ENCODE results near the gene SLC35D2.

GRCh38 chr9:96360976-96361375 is 22.5 kb downstream of the SLC35D2 start:
- no peak for TF ChIP-seq CTCF (IDR thresholded peaks at IDR 0.05; ENCODE audit: low read depth, low read length, missing input control)
- no peak for TF ChIP-seq REST (IDR thresholded peaks at IDR 0.05)
- no peak for TF ChIP-seq TAF1 (conservative IDR thresholded peaks at IDR 0.05)
- no peak for TF ChIP-seq FOXA1 (IDR thresholded peaks at IDR 0.05)
- no peak for TF ChIP-seq RAD21 (IDR thresholded peaks at IDR 0.05)
- TF ChIP-seq GABPA (IDR thresholded peaks at IDR 0.05 in 1 of 2, conservative IDR thresholded peaks at IDR 0.05 in 1 of 2): no peak
- TF ChIP-seq JUND (IDR thresholded peaks at IDR 0.05): no peak
- no peak for TF ChIP-seq ATF3 (IDR thresholded peaks at IDR 0.05)
- no peak for TF ChIP-seq ZBTB33 (IDR thresholded peaks at IDR 0.05)
- TF ChIP-seq MAX (IDR thresholded peaks at IDR 0.05): no peak
- TF ChIP-seq YY1 (IDR thresholded peaks at IDR 0.05): no peak
- TF ChIP-seq SP1 (IDR thresholded peaks at IDR 0.05): no peak
- no peak for TF ChIP-seq RXRA (IDR thresholded peaks at IDR 0.05)
